HL-60 (cell line): ENCODE measurements around the gene LDAH.

Experiments
- DNase-seq, 2 experiments: peaks; one replicate each; pipeline ENCODE4 v3.0.0-alpha.2; 2010 to 2020; ENCODE audit warnings: low read depth in 1 of 2, low spot score in 1 of 2
- H3K27ac ChIP-seq: fragments of 250-450 bp; sonication (Bioruptor Pico); replicated peaks from 2 replicates; pipeline ENCODE4 v1.5.1; 2020; ENCODE audit warnings: mild to moderate bottlenecking, moderate library complexity
- H3K27me3 ChIP-seq: fragments of 250-450 bp; sonication (Bioruptor Pico); 2 replicates; pipeline ENCODE4 v1.5.1; 2021; ENCODE audit warnings: mild to moderate bottlenecking, moderate library complexity; ENCODE audit not compliant: insufficient read depth, poor library complexity, severe bottlenecking
- H3K4me3 ChIP-seq: replicated peaks from 2 replicates; pipeline ENCODE4 v1.5.1; 2011; ENCODE audit warnings: mild to moderate bottlenecking, control low read depth, low read length; ENCODE audit not compliant: insufficient read depth
- CTCF ChIP-seq: IDR thresholded peaks from one replicate; pipeline ENCODE4 v1.5.1; 2011; ENCODE audit warnings: low read length, control low read depth, inconsistent platforms; ENCODE audit not compliant: insufficient read depth
- GABPA ChIP-seq: IDR thresholded peaks from 2 replicates; pipeline ENCODE4 v1.6.1; 2012; ENCODE audit warnings: low read depth
- POLR2AphosphoS5 ChIP-seq: IDR thresholded peaks from 2 replicates; pipeline ENCODE4 v1.6.1; 2012; ENCODE audit warnings: low read depth
- SPI1 ChIP-seq: IDR thresholded peaks from 2 replicates; pipeline ENCODE4 v1.6.1; 2012; ENCODE audit warnings: low read depth, mild to moderate bottlenecking, borderline replicate concordance
- TF ChIP-seq, protein P1 (sequence below): IDR thresholded peaks from 2 replicates; pipeline ENCODE4 v1.6.1; 2012; ENCODE audit warnings: low read depth; ENCODE audit not compliant: insufficient replicate concordance

The LDAH gene

DNA sequence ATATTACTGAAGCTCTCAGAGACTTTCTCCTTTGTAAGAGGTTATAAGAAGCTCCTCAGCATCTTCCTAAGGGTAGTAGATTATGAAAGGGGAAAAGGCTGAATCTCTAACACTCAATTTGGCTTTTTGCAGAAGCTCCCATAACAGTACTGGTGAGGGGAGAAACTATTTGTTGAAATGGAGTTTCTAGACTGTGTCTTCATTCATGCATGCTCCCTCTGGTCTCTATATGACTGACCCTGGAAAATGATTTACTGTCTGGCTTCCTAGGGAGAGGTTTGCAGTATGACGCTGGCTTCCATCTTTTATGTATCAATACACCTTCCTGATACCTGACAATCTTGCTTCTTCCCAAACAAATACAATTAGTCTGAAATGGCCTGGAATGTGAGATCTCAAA is 63.9 kb downstream of the LDAH start:
- H3K27me3 ChIP-seq, result no peaks in the 10 kb centered on the region
- TF ChIP-seq, protein P1, sequence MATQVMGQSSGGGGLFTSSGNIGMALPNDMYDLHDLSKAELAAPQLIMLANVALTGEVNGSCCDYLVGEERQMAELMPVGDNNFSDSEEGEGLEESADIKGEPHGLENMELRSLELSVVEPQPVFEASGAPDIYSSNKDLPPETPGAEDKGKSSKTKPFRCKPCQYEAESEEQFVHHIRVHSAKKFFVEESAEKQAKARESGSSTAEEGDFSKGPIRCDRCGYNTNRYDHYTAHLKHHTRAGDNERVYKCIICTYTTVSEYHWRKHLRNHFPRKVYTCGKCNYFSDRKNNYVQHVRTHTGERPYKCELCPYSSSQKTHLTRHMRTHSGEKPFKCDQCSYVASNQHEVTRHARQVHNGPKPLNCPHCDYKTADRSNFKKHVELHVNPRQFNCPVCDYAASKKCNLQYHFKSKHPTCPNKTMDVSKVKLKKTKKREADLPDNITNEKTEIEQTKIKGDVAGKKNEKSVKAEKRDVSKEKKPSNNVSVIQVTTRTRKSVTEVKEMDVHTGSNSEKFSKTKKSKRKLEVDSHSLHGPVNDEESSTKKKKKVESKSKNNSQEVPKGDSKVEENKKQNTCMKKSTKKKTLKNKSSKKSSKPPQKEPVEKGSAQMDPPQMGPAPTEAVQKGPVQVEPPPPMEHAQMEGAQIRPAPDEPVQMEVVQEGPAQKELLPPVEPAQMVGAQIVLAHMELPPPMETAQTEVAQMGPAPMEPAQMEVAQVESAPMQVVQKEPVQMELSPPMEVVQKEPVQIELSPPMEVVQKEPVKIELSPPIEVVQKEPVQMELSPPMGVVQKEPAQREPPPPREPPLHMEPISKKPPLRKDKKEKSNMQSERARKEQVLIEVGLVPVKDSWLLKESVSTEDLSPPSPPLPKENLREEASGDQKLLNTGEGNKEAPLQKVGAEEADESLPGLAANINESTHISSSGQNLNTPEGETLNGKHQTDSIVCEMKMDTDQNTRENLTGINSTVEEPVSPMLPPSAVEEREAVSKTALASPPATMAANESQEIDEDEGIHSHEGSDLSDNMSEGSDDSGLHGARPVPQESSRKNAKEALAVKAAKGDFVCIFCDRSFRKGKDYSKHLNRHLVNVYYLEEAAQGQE, result no peak
- TF ChIP-seq GABPA, result no peak
- TF ChIP-seq SPI1, result no peak
- no peak for TF ChIP-seq POLR2AphosphoS5
- no peak for TF ChIP-seq CTCF
- DNase-seq, result no peak
- H3K27ac ChIP-seq, result no peak overlapping the region
- no peak overlapping the region for H3K4me3 ChIP-seq

GRCh38 chr2:20757405-20758090 is 65.4 kb downstream of the LDAH start:
- no peaks in the 10 kb centered on the region for H3K27me3 ChIP-seq
- H3K27ac ChIP-seq, result no peak overlapping the region
- no peak for DNase-seq
- no peak for TF ChIP-seq CTCF
- TF ChIP-seq, protein P1, result no peak
- no peak for TF ChIP-seq SPI1
- no peak for TF ChIP-seq GABPA
- no peak for TF ChIP-seq POLR2AphosphoS5
- no peak overlapping the region for H3K4me3 ChIP-seq

DNA sequence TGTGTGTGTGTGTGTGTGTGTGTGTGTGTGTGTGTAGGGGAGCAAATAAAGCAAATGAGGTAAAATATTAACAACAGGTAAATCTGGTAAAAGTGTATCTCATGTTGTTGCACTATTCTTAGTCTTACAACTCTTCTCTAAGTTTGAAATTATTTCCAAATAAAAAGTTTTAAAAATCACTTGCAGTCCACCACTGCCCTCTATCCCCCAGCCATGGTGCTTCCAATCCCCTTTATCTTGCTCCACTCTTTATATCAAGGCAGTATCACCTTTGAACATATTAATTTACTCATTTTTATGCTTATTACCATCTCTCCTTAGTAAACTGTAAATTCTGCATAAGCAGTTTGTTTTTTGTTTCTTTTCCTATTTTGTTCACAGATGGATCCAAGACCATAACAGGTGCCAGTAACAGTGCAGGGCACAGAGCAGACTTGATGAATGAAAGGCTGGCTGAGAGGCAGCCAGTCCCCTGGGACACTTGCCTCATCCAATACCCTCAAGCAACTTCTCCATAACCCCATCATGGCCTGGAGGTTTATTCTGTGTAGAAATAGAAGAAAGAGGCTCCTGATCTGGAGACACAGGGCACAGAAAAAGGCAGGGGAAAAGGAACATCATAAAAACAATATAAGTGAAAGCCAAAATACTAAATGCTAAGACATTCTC is 67.6 kb downstream of the LDAH start:
- H3K27me3 ChIP-seq, result no peaks in the 10 kb centered on the region
- peak in 1 of 2 experiments; percentile 5 for DNase-seq
- no peak overlapping the region for H3K27ac ChIP-seq
- no peak overlapping the region for H3K4me3 ChIP-seq
- TF ChIP-seq SPI1 (no peak), CTCF (no peak)
